ENCODE results near the gene NME7. TPM values are rescaled to one million over a fixed set of nuclear protein-coding genes. Genes with fewer than 3 reads are reported as not detected.
A peak's percentile ranks its signal among the peaks of the same experiment; 100 is the strongest.

Gene NME7
- total RNA-seq, 1 experiment from 2014 or later, result 13.2 TPM

- Histone ChIP-seq H3K9me3 (ENCODE audit: control insufficient read depth, low read depth, low read length) (no peaks in the 10 kb centered on the region), H3K27ac (ENCODE audit: insufficient read length, low read depth, low read length) (no peak overlapping the region), H3K56ac (ENCODE audit: insufficient read length, low read depth, low read length) (no peak overlapping the region), H3K14ac (ENCODE audit: insufficient read depth, low read length) (no peak overlapping the region), H4K8ac (replicated peaks; ENCODE audit: insufficient read length, low read depth, low read length) (no peak overlapping the region), H3K23ac (ENCODE audit: insufficient read length, low read depth, low read length) (no peak overlapping the region), H2AFZ (ENCODE audit: low read length) (no peak overlapping the region), H2BK15ac (ENCODE audit: low read depth, low read length) (no peak overlapping the region), H3K4ac (ENCODE audit: low read depth, low read length) (no peak overlapping the region), H2BK20ac (ENCODE audit: low read depth, low read length, poor library complexity, severe bottlenecking) (no peak overlapping the region), H2BK5ac (ENCODE audit: insufficient read length, low read length) (no peak overlapping the region), H4K91ac (ENCODE audit: insufficient read length, low read depth, low read length) (no peak overlapping the region), H3K79me2 (ENCODE audit: insufficient read depth, low read length) (no peaks in the 10 kb centered on the region), H4K20me1 (ENCODE audit: control insufficient read depth, insufficient read depth, insufficient read length) (no peaks in the 10 kb centered on the region), H3K79me1 (ENCODE audit: insufficient read depth, low read depth, low read length, poor library complexity, severe bottlenecking) (no peaks in the 10 kb centered on the region), H3K27me3 (ENCODE audit: insufficient read depth, low read length) (no peaks in the 10 kb centered on the region), H3K18ac (ENCODE audit: insufficient read length, low read depth, low read length) (no peak overlapping the region), H2BK12ac (ENCODE audit: insufficient read length, low read depth, low read length) (no peak overlapping the region), H3T11ph (ENCODE audit: low read length) (no peak overlapping the region), H3K23me2 (ENCODE audit: insufficient read length, low read depth, low read length, poor library complexity, severe bottlenecking) (no peaks in the 10 kb centered on the region), H3K4me2 (ENCODE audit: insufficient read depth, insufficient read length, low read length) (no peak overlapping the region), H4K5ac (ENCODE audit: insufficient read length, low read depth, low read length) (no peak overlapping the region), H3K4me1 (ENCODE audit: insufficient read depth, low read length) (peaks cover 4% of the 10 kb centered on the region; the same call in 1 of the 2 replicates), H3K9ac (ENCODE audit: extremely low read depth, insufficient read length, low read length) (no peak overlapping the region), H2AK5ac (ENCODE audit: insufficient read length, low read length) (no peak overlapping the region), H2BK120ac (ENCODE audit: low read depth, low read length, poor library complexity, severe bottlenecking) (no peak overlapping the region)
- H3K27me3 Mint-ChIP-seq (ENCODE audit: low read depth), result no peaks in the 10 kb centered on the region
- H3K4me1 Mint-ChIP-seq, result peaks cover 15 to 29% of the 10 kb centered on the region in 2 experiments
- no peaks in the 10 kb centered on the region; a peak in 5 of 7 replicates for H3K36me3 Mint-ChIP-seq (ENCODE audit: insufficient read depth in 1 of 3, low read depth in 3 of 3)
- WGBS (ENCODE audit: extremely low coverage, insufficient read length, low lambda C conversion rate), result no CpG with 5 or more reads among the region's 1 CpG
- H3K9me3 Mint-ChIP-seq, result no peaks in the 10 kb centered on the region; a peak in 1 of 5 replicates
- no peak for DNase-seq
- H3K27ac Mint-ChIP-seq, result peak overlapping the region in 1 of 3 experiments; percentile 43; a peak in 2 of 7 replicates
- TF ChIP-seq CTCF (conservative IDR thresholded peaks at IDR 0.05), result no peak
- no peak overlapping the region for H3K4me3 Mint-ChIP-seq
These were observed 60.4 kb downstream of the NME7 start for GRCh38 chr1:169307176-169307575.

Measured in H9 (cell line).